HuH-7 (cell line): ENCODE results near the gene TCF4.
"Not testable (repeated sequence)": the region's sequence is repeated elsewhere in the genome, so short reads cannot be mapped to it uniquely, and the experiment has no call there.

Experiments
- DNase-seq: peaks from one replicate; pipeline ENCODE4 v3.0.0; 2011; ENCODE audit warnings: low spot score

Gene TCF4

GRCh38 chr18:55475467-55475866, 112.5 kb downstream of the TCF4 start:
- DNase-seq: no peak

DNA sequence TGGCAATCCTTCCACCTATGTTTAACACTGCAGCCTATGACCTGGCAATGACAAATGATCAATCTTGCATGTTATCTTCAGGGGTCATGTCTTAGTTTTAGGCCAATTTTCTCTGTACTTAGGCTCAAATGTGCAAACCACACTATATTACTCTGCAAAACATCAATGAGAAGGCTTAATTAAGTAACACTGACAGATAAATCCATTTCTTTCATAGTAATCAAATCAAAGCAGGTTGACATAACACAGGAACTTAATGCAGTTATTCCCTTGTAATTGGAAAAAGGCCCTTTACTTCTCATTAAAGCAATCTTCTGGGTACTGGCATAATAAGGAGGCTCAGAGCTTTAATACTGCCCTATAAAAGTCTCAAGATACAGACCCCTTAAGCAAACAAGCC, 114.4 kb downstream of the TCF4 start:
- DNase-seq: no peak

DNA sequence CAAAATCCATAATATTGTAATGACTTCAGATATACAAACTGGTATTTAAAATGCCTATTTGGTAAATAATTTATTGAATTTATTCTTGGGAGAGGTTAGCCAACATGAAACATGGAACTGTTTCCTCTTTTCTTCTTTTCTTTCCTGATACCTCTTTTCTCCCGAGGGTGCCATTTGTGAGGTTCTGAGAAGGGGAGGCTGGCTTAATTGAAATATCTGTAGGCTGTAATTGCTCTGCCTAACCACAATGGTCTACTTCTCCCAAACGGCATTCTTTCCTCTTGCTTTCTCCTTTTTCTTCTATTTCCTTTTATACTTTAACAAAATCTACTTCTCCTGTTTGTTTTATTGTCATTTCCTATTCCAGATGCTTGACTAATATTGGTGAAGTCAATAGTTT, 114.9 kb downstream of the TCF4 start:
- DNase-seq: no peak

DNA sequence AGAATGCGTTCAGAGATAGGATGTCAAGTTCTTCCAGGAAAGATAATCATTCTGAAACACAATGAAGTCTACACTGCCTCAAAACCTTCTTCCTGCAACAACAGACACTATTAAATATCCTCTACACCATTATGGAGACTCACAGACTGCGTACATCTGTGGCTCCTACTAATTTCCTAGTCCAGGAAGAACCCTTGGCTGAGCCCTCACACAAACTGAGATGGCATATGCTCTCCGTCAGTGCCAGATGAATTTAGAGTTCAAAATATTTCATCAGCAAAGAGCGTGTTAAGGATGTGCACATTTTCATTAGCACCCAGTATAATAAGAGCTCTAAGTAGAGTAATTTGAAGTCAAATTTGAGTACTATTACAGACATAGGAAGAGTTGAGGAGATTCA, 117.2 kb downstream of the TCF4 start:
- no peak for DNase-seq

DNA sequence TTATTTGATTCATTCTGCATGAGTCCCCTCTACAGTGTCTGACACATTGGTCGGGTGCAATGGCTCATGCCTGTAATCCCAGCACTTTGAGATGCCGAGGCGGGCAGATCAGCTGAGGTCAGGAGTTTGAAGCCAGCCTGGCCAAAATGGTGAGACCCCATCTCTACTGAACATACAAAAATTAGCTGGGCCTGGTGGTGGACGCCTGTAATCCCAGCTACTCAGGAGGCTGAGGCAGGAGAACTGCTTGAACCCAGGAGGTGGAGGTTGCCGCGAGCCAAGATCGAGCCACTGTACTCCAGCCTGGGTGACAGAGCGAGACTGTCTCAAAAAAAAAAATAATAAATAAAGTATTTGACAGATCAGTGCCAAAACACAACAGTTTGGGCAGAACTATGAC, 118.9 kb downstream of the TCF4 start:
- DNase-seq: not testable (repeated sequence)

GRCh38 chr18:55466789-55467188, 121.2 kb downstream of the TCF4 start:
- DNase-seq: no peak

- no peak for DNase-seq
These were observed 122.7 kb downstream of the TCF4 start for GRCh38 chr18:55465313-55465712.

GRCh38 chr18:55464581-55464980, 123.4 kb downstream of the TCF4 start:
- no peak for DNase-seq

DNA sequence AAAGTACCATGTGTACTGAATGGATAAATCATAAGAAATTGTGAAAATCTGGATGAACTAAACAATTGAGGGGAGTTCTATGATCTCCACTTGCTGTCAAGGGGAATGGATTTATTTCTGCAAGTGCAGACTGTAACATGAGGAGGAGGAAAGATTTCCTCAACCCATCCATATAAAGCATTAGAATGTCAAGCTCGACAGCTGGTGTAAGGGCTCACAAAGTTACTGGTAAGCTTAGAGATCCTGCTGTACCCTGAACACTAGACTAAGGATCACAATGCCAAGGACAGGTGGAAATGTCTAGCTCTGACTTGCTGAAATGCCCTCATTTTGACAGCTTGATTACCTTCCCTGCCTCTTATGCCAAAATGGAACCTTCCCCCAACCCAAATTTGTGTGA, 125.3 kb downstream of the TCF4 start:
- no peak for DNase-seq

- no peak for DNase-seq
These were observed 126.1 kb downstream of the TCF4 start for GRCh38 chr18:55461848-55462247.

GRCh38 chr18:55458456-55459203, 129.4 kb downstream of the TCF4 start:
- no peak for DNase-seq

DNA sequence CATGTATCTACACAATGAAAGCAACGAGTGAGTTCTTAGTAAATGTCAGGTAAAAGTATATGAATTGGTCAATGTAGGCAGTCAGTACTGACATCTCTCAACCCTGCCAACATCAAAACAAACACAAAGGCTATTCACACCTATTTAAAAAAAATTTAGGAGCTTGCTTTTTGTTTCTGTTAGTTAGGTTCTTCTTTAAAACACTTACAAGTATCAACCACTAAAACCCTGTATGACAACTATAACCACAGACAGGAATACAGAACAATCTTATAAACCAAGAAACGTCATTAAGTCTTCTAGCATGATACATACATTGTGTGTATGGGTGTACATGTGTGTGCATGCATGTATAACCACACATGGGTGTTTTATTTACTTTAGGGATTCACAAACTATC, 131.0 kb downstream of the TCF4 start:
- DNase-seq: no peak

DNA sequence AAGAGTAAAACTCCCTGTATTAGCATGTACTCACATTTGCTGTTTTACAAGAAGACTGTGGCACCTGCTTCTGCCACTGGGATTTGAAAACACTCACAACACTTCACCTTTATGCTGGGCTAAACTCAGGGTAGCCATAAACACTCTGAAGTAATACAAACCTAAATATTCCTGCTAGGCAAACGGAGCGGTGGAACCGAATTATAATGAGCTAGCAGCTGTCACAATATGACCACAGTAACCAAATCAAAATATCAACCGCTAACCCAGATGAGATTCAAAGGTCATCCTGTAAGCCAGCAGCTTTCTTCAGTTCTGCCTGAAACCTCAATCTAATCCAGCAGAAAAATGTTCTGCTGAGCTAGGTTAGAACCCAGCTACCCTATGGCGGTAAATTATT, 132.1 kb downstream of the TCF4 start:
- no peak for DNase-seq

- DNase-seq: no peak
These were observed 134.8 kb downstream of the TCF4 start for GRCh38 chr18:55453186-55453585.

DNA sequence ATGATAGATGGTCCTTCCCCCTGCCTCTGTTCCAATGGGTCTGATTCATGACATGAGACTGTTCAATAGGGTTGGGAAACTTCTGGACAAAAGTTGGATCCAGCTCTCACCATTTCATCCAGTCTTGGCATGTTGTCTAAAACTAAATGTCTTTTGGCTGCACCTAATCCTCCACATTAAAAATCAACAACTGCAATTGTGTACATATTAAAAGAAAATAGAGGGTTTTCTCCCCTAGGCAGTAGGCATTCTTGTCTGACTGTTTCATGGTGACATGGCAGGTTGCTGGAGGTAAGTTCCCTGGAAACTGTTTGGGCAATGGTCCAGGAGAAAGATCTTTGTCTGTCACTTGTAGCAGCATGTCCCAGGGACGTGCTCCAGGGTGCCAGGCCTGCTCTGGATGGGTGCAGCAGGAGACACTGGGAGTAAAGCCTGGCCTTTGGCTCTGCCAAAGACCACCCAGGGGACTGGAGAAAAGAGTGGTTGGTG, 135.8 kb downstream of the TCF4 start:
- no peak for DNase-seq

GRCh38 chr18:55449412-55450140, 138.4 kb downstream of the TCF4 start:
- DNase-seq: no peak

DNA sequence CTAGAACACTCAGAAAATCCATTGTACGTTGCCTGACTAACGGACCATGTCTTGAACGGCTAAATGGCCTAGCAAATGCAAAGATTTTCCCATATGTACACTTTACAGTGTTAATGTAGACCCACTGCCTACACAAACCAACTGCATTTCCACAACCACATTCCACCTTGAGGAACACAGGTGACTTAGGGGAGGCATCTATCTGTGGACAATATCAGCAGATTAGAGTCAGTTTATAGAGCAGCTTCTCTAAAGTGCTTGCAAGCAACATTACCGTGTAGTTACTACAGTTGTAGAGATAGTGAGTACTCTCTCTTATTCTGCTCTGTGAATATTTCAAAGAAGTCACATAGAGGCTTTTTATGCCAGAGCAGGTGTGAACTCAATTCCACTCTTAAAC, 139.6 kb downstream of the TCF4 start:
- no peak for DNase-seq

GRCh38 chr18:55447672-55448018, 140.3 kb downstream of the TCF4 start:
- no peak for DNase-seq

DNA sequence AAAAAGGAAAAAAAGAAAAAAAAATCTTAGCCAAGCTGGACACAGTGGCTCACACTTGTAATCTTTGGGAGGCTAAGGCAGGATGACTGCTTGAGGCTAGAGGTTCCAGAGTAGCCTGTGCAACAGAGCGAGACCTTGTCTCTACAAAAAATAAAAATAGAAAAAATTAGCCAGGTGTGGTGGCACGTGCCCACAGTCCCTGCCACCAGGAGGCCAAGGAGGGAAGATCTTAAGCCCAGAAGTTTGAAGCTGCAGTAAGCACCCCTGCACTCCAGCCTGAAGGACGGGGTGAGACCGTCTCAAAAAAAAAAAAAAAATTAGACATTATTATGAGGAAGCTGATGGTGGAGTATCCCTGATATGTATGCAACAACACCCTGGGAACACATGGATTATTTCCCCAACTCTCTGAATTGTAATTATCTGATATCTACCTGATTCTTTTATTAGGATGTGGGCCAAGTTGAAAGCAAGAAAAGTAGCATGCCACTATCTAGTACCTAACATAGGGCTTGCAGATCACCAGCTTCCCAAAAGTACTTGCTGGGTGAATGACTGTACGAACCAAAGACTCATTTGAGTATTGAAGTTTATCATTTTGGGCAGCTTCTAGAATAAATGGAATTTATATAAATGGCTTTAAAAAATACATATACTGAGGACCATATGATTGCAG, 140.9 kb downstream of the TCF4 start:
- no peak for DNase-seq

- DNase-seq: no peak
These were observed 143.5 kb downstream of the TCF4 start for GRCh38 chr18:55444536-55444935.

GRCh38 chr18:55443776-55444175, 144.2 kb downstream of the TCF4 start:
- no peak for DNase-seq

- DNase-seq: no peak
These were observed 145.4 kb downstream of the TCF4 start for GRCh38 chr18:55442561-55442960.

DNA sequence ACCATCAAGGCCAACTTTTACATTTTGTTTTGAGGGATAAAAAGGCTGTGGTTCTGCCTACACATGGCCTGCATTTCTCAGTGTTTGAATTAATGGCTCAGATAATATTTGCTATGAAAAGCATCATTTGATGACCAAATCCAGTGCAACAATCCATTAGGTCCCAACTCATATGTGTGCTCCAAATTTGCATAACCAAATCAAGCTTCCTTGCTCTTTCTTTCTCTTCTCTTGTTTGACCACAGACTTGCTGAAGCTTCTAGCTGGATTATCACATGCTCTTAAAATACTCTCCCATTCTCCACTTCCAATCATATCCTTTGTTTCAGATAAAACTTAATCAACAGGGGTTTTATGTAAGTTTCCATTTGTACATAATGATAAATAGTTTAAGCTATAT, 147.0 kb downstream of the TCF4 start:
- DNase-seq: no peak
